Calu3 (cell line): Measurements from ENCODE around the gene PGK2. TPM values are rescaled to one million over a fixed set of nuclear protein-coding genes. Genes with fewer than 3 reads are reported as not detected.

Experiments used
- BruUV-seq: library from RNA; stranded (reverse); fragments of 400-500 nt; replicated peaks from 2 replicates; lab custom pipeline; 2021; lab: Mats Ljungman, UMichigan
- CTCF ChIA-PET: fragments of 300-600 bp; sonication (Branson Sonifier 250); formaldehyde crosslinking; loops from one replicate; lab custom pipeline; 2022; ENCODE audit warnings: antibody characterized with exemption; lab: Charles Lee
- DNase-seq: peaks from one replicate; pipeline ENCODE4 v3.0.0; 2022
- H3K27ac Mint-ChIP-seq: one replicate; pipeline ENCODE4 v1.8.0; 2022; ENCODE audit warnings: mixed read lengths; ENCODE audit not compliant: unreplicated experiment
- H3K27me3 Mint-ChIP-seq: one replicate; pipeline ENCODE4 v1.8.0; 2022; ENCODE audit warnings: mixed read lengths; ENCODE audit not compliant: unreplicated experiment
- H3K36me3 Mint-ChIP-seq: one replicate; pipeline ENCODE4 v1.8.0; 2022; ENCODE audit warnings: mild to moderate bottlenecking, moderate library complexity, mixed read lengths; ENCODE audit not compliant: insufficient read depth, unreplicated experiment
- H3K4me1 Mint-ChIP-seq: one replicate; pipeline ENCODE4 v1.8.0; 2022; ENCODE audit warnings: mild to moderate bottlenecking, low read depth, mixed read lengths; ENCODE audit not compliant: unreplicated experiment
- H3K4me3 Mint-ChIP-seq: one replicate; pipeline ENCODE4 v1.8.0; 2022; ENCODE audit warnings: mild to moderate bottlenecking, low read depth, moderate library complexity, mixed read lengths; ENCODE audit not compliant: unreplicated experiment
- H3K9me3 Mint-ChIP-seq: one replicate; pipeline ENCODE4 v1.8.0; 2022; ENCODE audit warnings: low read depth, mixed read lengths; ENCODE audit not compliant: unreplicated experiment
- intact Hi-C: fragments of 100-400 bp; cut with micrococcal nuclease; formaldehyde crosslinking; loops from one replicate; pipeline ENCODE4 v1.10.0; 2022; ENCODE audit not compliant: unreplicated experiment
- total RNA-seq: library from RNA; stranded (reverse); gene quantifications from 2 replicates; pipeline ENCODE4 v1.2.3, GENCODE V29; 2022
- TF ChIP-seq, protein P1 (sequence below): fragments of 200-600 bp; IDR thresholded peaks from one replicate; pipeline ENCODE4 v1.8.0; 2022; ENCODE audit warnings: antibody characterized with exemption; ENCODE audit not compliant: unreplicated experiment

Gene PGK2
- total RNA-seq, 1 experiment from 2014 or later, result not detected

DNA sequence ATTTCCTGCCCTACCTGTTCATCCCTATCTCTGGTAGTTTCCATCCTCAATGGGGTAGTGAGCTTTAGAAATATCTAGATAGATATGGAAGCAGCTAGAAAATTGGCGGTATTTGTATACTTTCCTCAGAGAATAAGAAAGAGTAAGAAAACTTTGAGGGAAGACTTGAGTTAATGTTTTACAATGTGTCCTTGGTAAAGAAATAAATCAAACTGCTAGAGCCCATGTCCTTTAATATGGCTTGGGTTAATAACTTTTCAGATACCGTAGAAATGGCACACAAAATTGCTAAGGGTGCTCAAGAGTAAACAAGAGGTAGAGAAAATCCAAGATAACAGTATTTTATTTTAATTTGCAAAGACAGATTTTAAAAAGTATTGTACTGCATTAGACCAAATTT lies 28.1 kb upstream of the PGK2 start:
- intact Hi-C loops, result no loop called here
- Mint-ChIP-seq H3K4me1 (no peaks in the 10 kb centered on the region), H3K27me3 (no peaks in the 10 kb centered on the region), H3K9me3 (peaks cover 3% of the 10 kb centered on the region), H3K36me3 (no peaks in the 10 kb centered on the region), H3K27ac (no peak overlapping the region), H3K4me3 (no peak overlapping the region)
- no peak for DNase-seq
- TF ChIP-seq, protein P1, sequence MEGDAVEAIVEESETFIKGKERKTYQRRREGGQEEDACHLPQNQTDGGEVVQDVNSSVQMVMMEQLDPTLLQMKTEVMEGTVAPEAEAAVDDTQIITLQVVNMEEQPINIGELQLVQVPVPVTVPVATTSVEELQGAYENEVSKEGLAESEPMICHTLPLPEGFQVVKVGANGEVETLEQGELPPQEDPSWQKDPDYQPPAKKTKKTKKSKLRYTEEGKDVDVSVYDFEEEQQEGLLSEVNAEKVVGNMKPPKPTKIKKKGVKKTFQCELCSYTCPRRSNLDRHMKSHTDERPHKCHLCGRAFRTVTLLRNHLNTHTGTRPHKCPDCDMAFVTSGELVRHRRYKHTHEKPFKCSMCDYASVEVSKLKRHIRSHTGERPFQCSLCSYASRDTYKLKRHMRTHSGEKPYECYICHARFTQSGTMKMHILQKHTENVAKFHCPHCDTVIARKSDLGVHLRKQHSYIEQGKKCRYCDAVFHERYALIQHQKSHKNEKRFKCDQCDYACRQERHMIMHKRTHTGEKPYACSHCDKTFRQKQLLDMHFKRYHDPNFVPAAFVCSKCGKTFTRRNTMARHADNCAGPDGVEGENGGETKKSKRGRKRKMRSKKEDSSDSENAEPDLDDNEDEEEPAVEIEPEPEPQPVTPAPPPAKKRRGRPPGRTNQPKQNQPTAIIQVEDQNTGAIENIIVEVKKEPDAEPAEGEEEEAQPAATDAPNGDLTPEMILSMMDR, result no peak
- CTCF ChIA-PET, result no interaction called here
- no TSS peak for BruUV-seq

GRCh38 chr6:49813248-49813647 lies 26.2 kb upstream of the PGK2 start:
- Mint-ChIP-seq H3K27me3 (no peaks in the 10 kb centered on the region), H3K36me3 (no peaks in the 10 kb centered on the region)
- no TSS peak for BruUV-seq

DNA sequence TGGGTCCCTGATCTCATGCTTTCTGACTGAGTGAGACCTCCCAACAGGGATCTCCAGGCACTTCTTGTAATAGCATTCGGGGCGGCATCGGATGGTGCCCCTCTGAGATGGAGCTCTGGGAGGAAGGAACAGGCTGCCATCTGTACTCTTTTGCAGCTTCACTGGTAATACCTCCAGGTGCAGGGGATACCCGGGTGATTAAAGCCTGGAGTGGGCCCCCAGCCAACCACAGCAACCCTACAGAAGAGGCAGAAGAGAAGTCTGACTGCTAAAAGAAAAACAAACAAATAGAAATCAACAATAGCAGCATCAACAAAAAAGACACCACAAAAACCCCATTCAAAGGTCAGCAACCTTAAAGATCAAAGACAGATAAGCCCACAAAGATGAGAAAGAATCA lies 19.1 kb upstream of the PGK2 start:
- BruUV-seq, result no TSS peak
- intact Hi-C loops, result no loop called here
- no peaks in the 10 kb centered on the region for H3K36me3 Mint-ChIP-seq
- H3K4me3 Mint-ChIP-seq, result no peak overlapping the region
- H3K27me3 Mint-ChIP-seq, result no peaks in the 10 kb centered on the region
- no peak for DNase-seq
- TF ChIP-seq, protein P1, result no peak
- peaks cover 3% of the 10 kb centered on the region for H3K9me3 Mint-ChIP-seq
- CTCF ChIA-PET, result no interaction called here
- H3K27ac Mint-ChIP-seq, result no peak overlapping the region
- no peaks in the 10 kb centered on the region for H3K4me1 Mint-ChIP-seq

More at GRCh38 chr6:49813248-49813647, 26.2 kb upstream of the PGK2 start:
- Mint-ChIP-seq H3K27ac (no peak overlapping the region), H3K4me1 (no peaks in the 10 kb centered on the region), H3K9me3 (peaks cover 3% of the 10 kb centered on the region), H3K4me3 (no peak overlapping the region)
- TF ChIP-seq, protein P1, result no peak
- intact Hi-C loops, result no loop called here
- no peak for DNase-seq
- CTCF ChIA-PET, result no interaction called here

DNA sequence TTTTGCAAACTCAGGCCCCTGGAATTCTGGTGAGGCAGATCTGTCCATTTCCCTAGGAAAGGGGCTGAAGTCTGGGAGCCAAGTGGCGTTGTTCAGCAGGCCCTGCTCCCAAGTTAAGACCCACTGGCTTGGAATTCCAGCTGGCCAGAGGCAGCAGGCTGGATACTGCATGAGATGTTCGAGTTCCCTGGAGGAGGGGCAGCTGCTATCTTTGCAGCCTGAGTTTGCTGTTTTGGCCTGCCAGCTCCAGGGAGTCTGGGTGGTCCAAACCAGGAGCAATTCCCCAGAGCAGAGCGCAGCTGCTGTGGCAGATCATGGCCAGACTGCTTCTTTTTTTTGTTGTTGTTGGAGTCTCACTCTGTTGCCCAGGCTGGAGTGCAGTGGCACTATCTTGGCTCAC lies 18.2 kb upstream of the PGK2 start:
- Mint-ChIP-seq H3K4me1 (no peaks in the 10 kb centered on the region), H3K4me3 (no peak overlapping the region), H3K9me3 (no peaks in the 10 kb centered on the region), H3K27me3 (no peaks in the 10 kb centered on the region), H3K36me3 (no peaks in the 10 kb centered on the region), H3K27ac (no peak overlapping the region)
- no TSS peak for BruUV-seq
- TF ChIP-seq, protein P1, result no peak
- CTCF ChIA-PET, result no interaction called here
- DNase-seq, result no peak
- intact Hi-C loops, result no loop called here
